GM23338 (cell line): ENCODE data around the gene FOXP4. TPM values are rescaled to one million over a fixed set of nuclear protein-coding genes. Genes with fewer than 3 reads are reported as not detected.

Experiments used
- ATAC-seq: fragments of 200-7000 bp; cut with Tn5 transposase; 3 replicates; pipeline ENCODE4 v1.9.1; 2020
- DNase-seq: peaks from one replicate; pipeline ENCODE4 v3.0.0-alpha.2; 2015; ENCODE audit warnings: low spot score
- H2AFZ ChIP-seq: fragments of 200-600 bp; sonication (generic); 2 replicates; pipeline ENCODE4 v1.8.0; 2016; ENCODE audit warnings: antibody characterized with exemption, mild to moderate bottlenecking, moderate library complexity
- H3F3A ChIP-seq: fragments of 200-600 bp; sonication (generic); replicated peaks from 2 replicates; pipeline ENCODE4 v1.8.0; 2017; ENCODE audit warnings: antibody characterized with exemption, mixed run types, low read depth
- H3K27ac ChIP-seq: fragments of 200-600 bp; sonication (generic); 2 replicates; pipeline ENCODE4 v1.6.1; 2016; ENCODE audit warnings: low read depth
- H3K27me3 ChIP-seq: fragments of 200-600 bp; sonication (generic); 2 replicates; pipeline ENCODE4 v1.8.0; 2016; ENCODE audit warnings: mild to moderate bottlenecking, mixed run types, moderate library complexity; ENCODE audit not compliant: insufficient read depth
- H3K36me3 ChIP-seq: fragments of 200-600 bp; sonication (generic); 2 replicates; pipeline ENCODE4 v1.8.0; 2016; ENCODE audit warnings: mild to moderate bottlenecking; ENCODE audit not compliant: insufficient read depth
- H3K4me1 ChIP-seq: fragments of 200-600 bp; sonication (generic); 2 replicates; pipeline ENCODE4 v1.8.0; 2016; ENCODE audit warnings: mild to moderate bottlenecking, moderate library complexity; ENCODE audit not compliant: insufficient read depth
- H3K4me2 ChIP-seq: fragments of 200-600 bp; sonication (generic); 2 replicates; pipeline ENCODE4 v1.7.1; 2017; ENCODE audit warnings: mixed run types
- H3K4me3 ChIP-seq: fragments of 200-600 bp; sonication (generic); 2 replicates; pipeline ENCODE4 v1.6.1; 2016; ENCODE audit warnings: mixed run types
- H3K79me2 ChIP-seq: fragments of 200-600 bp; sonication (generic); replicated peaks from 2 replicates; pipeline ENCODE4 v1.8.0; 2017; ENCODE audit warnings: mild to moderate bottlenecking; ENCODE audit not compliant: insufficient read depth
- H3K9me2 ChIP-seq: fragments of 200-600 bp; sonication (generic); 2 replicates; pipeline ENCODE4 v1.8.0; 2017; ENCODE audit not compliant: insufficient read depth
- H4K20me1 ChIP-seq: fragments of 200-600 bp; sonication (generic); replicated peaks from 2 replicates; pipeline ENCODE4 v1.8.0; 2017; ENCODE audit warnings: mild to moderate bottlenecking; ENCODE audit not compliant: insufficient read depth
- H3K27ac Mint-ChIP-seq: 2 replicates; pipeline ENCODE4 v1.8.0; 2020; ENCODE audit warnings: inconsistent platforms, mild to moderate bottlenecking, moderate library complexity, mixed read lengths
- H3K27me3 Mint-ChIP-seq: 3 replicates; pipeline ENCODE4 v1.8.0; 2022; ENCODE audit warnings: low read depth, mild to moderate bottlenecking, moderate library complexity, mixed read lengths, inconsistent platforms; ENCODE audit not compliant: insufficient read depth, poor library complexity
- H3K36me3 Mint-ChIP-seq: 3 replicates; pipeline ENCODE4 v1.8.0; 2021; ENCODE audit warnings: low read depth, mild to moderate bottlenecking, inconsistent platforms, moderate library complexity, mixed read lengths
- H3K4me1 Mint-ChIP-seq: 3 replicates; pipeline ENCODE4 v1.8.0; 2020; ENCODE audit warnings: mild to moderate bottlenecking, inconsistent platforms, mixed read lengths
- H3K4me3 Mint-ChIP-seq: 3 replicates; pipeline ENCODE4 v1.8.0; 2021; ENCODE audit warnings: moderate library complexity, mild to moderate bottlenecking, inconsistent platforms, mixed read lengths
- H3K9me3 Mint-ChIP-seq: 3 replicates; pipeline ENCODE4 v1.8.0; 2020; ENCODE audit warnings: moderate library complexity, mild to moderate bottlenecking, inconsistent platforms, mixed read lengths
- CREB1 ChIP-seq: fragments of 250-450 bp; sonication (Bioruptor Pico); IDR thresholded peaks from 2 replicates; pipeline ENCODE4 v1.5.0; 2020; ENCODE audit warnings: low read depth, mild to moderate bottlenecking, moderate library complexity
- ETS1 ChIP-seq: IDR thresholded peaks from 2 replicates; pipeline ENCODE4 v1.6.1; 2016; ENCODE audit warnings: antibody characterized with exemption
- EZH2 ChIP-seq: fragments of 200-600 bp; sonication (generic); IDR thresholded peaks from one replicate; pipeline ENCODE4 v1.8.0; 2017; ENCODE audit warnings: antibody characterized with exemption, mild to moderate bottlenecking, low read depth; ENCODE audit not compliant: unreplicated experiment
- EZH2phosphoT487 ChIP-seq: fragments of 200-600 bp; sonication (generic); IDR thresholded peaks from one replicate; pipeline ENCODE4 v1.8.1; 2018; ENCODE audit warnings: antibody characterized with exemption; ENCODE audit not compliant: unreplicated experiment
- JUNB ChIP-seq: IDR thresholded peaks from one replicate; pipeline ENCODE4 v1.6.1; 2016; ENCODE audit warnings: antibody characterized with exemption; ENCODE audit not compliant: unreplicated experiment
- NANOG ChIP-seq: IDR thresholded peaks from 2 replicates; pipeline ENCODE4 v1.6.1; 2016; ENCODE audit warnings: antibody characterized with exemption, borderline replicate concordance
- POLR2AphosphoS5 ChIP-seq: IDR thresholded peaks from 2 replicates; pipeline ENCODE4 v1.6.1; 2016; ENCODE audit warnings: antibody characterized with exemption, low read depth
- REST ChIP-seq: IDR thresholded peaks from one replicate; pipeline ENCODE4 v1.6.1; 2018; ENCODE audit warnings: antibody characterized with exemption; ENCODE audit not compliant: unreplicated experiment
- ZNF331 ChIP-seq: fragments of 250-450 bp; sonication (Bioruptor Pico); IDR thresholded peaks from 2 replicates; pipeline ENCODE4 v1.5.0; 2020; ENCODE audit warnings: low read depth, mild to moderate bottlenecking, moderate library complexity
- ZNF462 ChIP-seq: fragments of 250-450 bp; sonication (Bioruptor Pico); IDR thresholded peaks from 2 replicates; pipeline ENCODE4 v1.5.0; 2020; ENCODE audit warnings: mild to moderate bottlenecking, moderate library complexity
- polyA plus RNA-seq: library from polyadenylated mRNA; unstranded; fragments of >200 nt; fragmentation: Nextera tagmentation; extraction: Ambion mirVana; gene quantifications from 2 replicates; pipeline ENCODE4 v1.2.1, GENCODE V29; 2016
- total RNA-seq: library from RNA; depleted of rRNA; stranded (reverse); fragments of >200 nt; shearing (Covaris generic); gene quantifications from 2 replicates; pipeline ENCODE4 v1.2.3, GENCODE V29; 2014

The FOXP4 gene
- total and polyA plus RNA-seq, 2 experiments from 2014 or later = 5.1 to 13.5 TPM

GRCh38 chr6:41523915-41524633 lies 22.1 kb upstream of the FOXP4 start (continued):
- no peak for TF ChIP-seq ZNF462 (CRISPR knock-in tag)

- no peaks in the 10 kb centered on the region for H3K9me2 ChIP-seq
- no peaks in the 10 kb centered on the region for H3K79me2 ChIP-seq
- H3K36me3 ChIP-seq = no peaks in the 10 kb centered on the region
- peaks cover 19% of the 10 kb centered on the region; the same call in 1 of the 2 replicates for H3K27me3 ChIP-seq
- H3F3A ChIP-seq = 0 out of 2 replicates have a peak, but pooled peaks cover 3% of the 10 kb centered on the region
- Mint-ChIP-seq H3K9me3 (no peaks in the 10 kb centered on the region), H3K4me1 (peaks cover 25% of the 10 kb centered on the region), H3K27ac (no peak overlapping the region), H3K4me3 (no peak overlapping the region), H3K36me3 (no peaks in the 10 kb centered on the region), H3K27me3 (peaks cover 24% of the 10 kb centered on the region)
- peaks cover 10% of the 10 kb centered on the region for H3K4me1 ChIP-seq
- H4K20me1 ChIP-seq = no peaks in the 10 kb centered on the region
- ATAC-seq (no peak), DNase-seq (no peak)
- no peak overlapping the region for H3K27ac ChIP-seq
- no peak overlapping the region for H3K4me2 ChIP-seq
- no peak overlapping the region for H3K4me3 ChIP-seq
- H2AFZ ChIP-seq = 0 out of 2 replicates have a peak overlapping the region, but pooled peaks have one; percentile 69
- TF ChIP-seq REST (no peak), ETS1 (no peak), POLR2AphosphoS5 (no peak), CREB1 (CRISPR knock-in tag) (no peak), JUNB (no peak), ZNF331 (CRISPR knock-in tag) (no peak), NANOG (no peak), EZH2phosphoT487 (no peak), EZH2 (no peak)
Measured at GRCh38 chr6:41524634-41525011, 21.6 kb upstream of the FOXP4 start.
